Neural cell (in vitro differentiated cells): ENCODE data around the gene PLD3.

ENCODE experiments used
- EZH2 ChIP-seq: fragments of 200-600, 300-800 bp; shearing (Covaris generic), sonication (generic); IDR thresholded peaks from 2 replicates; pipeline ENCODE4 v1.6.1; 2014; ENCODE audit warnings: antibody characterized with exemption, low read length, borderline replicate concordance, mild to moderate bottlenecking; ENCODE audit not compliant: insufficient read depth, poor library complexity, severe bottlenecking
- POLR2AphosphoS5 ChIP-seq: IDR thresholded peaks from 2 replicates; pipeline ENCODE4 v1.6.1; 2012
- RAD21 ChIP-seq: fragments of 450-650 bp; conservative IDR thresholded peaks from 2 replicates; pipeline ENCODE4 v1.6.1; 2014; ENCODE audit warnings: antibody characterized with exemption, mild to moderate bottlenecking, moderate library complexity
- SMC3 ChIP-seq: fragments of 450-650 bp; conservative IDR thresholded peaks from 2 replicates; pipeline ENCODE4 v1.6.1; 2014; ENCODE audit warnings: antibody characterized with exemption, mild to moderate bottlenecking, moderate library complexity; ENCODE audit not compliant: poor library complexity
- TAF1 ChIP-seq: IDR thresholded peaks from 2 replicates; pipeline ENCODE4 v1.6.1; 2012; ENCODE audit warnings: low read depth
- TF ChIP-seq, protein P1 (sequence below): fragments of 450-650 bp; IDR thresholded peaks from 2 replicates; pipeline ENCODE4 v1.5.1; 2014; ENCODE audit warnings: antibody characterized with exemption, mild to moderate bottlenecking, moderate library complexity; ENCODE audit not compliant: poor library complexity, severe bottlenecking

DNA sequence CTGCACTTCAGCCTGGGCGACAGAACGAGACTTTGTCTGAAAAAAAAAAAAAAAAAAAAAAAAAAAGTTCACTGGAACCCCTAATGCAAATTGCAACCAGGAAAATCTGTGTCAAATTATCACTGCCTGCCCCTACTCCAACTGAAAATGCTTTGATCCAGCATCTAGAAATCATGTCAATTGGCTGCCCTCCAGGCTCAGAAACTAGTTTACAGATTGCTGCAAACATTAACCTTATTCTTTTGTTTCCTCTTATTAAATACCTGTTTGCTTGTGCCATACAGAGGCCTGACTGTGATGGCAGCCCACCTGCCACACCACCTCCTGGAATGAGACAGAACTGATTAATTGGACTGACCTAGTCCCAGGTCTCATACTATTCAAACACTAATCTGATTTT, 44.7 kb upstream of the PLD3 start:
- TF ChIP-seq, protein P1, sequence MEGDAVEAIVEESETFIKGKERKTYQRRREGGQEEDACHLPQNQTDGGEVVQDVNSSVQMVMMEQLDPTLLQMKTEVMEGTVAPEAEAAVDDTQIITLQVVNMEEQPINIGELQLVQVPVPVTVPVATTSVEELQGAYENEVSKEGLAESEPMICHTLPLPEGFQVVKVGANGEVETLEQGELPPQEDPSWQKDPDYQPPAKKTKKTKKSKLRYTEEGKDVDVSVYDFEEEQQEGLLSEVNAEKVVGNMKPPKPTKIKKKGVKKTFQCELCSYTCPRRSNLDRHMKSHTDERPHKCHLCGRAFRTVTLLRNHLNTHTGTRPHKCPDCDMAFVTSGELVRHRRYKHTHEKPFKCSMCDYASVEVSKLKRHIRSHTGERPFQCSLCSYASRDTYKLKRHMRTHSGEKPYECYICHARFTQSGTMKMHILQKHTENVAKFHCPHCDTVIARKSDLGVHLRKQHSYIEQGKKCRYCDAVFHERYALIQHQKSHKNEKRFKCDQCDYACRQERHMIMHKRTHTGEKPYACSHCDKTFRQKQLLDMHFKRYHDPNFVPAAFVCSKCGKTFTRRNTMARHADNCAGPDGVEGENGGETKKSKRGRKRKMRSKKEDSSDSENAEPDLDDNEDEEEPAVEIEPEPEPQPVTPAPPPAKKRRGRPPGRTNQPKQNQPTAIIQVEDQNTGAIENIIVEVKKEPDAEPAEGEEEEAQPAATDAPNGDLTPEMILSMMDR = no peak
- TF ChIP-seq TAF1 = no peak
- TF ChIP-seq RAD21 = no peak
- TF ChIP-seq SMC3 = no peak
- no peak for TF ChIP-seq POLR2AphosphoS5
- no peak for TF ChIP-seq EZH2
